B cell (primary cell): ENCODE measurements around the gene CPNE5. TPM values are rescaled to one million over a fixed set of nuclear protein-coding genes. Genes with fewer than 3 reads are reported as not detected.

Experiments used
- ATAC-seq: fragments of 200-7000 bp; cut with Tn5 transposase; one replicate; pipeline ENCODE4 v1.10.0; 2021; ENCODE audit warnings: low read depth, mild to moderate bottlenecking, moderate number of reproducible peaks, moderate library complexity
- CTCF ChIA-PET: fragments of 350-600 bp; sonication (Branson Sonifier 250); formaldehyde crosslinking; loops from one replicate; lab custom pipeline; 2021; ENCODE audit warnings: antibody characterized with exemption, inconsistent platforms; lab: Charles Lee
- POLR2A ChIA-PET: fragments of 350-600 bp; sonication (Branson Sonifier 250); formaldehyde crosslinking; loops from one replicate; lab custom pipeline; 2021; ENCODE audit warnings: antibody characterized with exemption; lab: Charles Lee
- DNase-seq: peaks from one replicate; pipeline ENCODE4 v3.0.0; 2013
- H2AFZ ChIP-seq: 2 replicates; pipeline ENCODE4 v1.6.1; 2012; ENCODE audit warnings: mild to moderate bottlenecking, low read depth, low read length; ENCODE audit not compliant: insufficient read depth, poor library complexity, severe bottlenecking
- H3K27ac ChIP-seq, 2 donors: 1 replicate in 1 of 2; 2 replicates in 1 of 2; pipeline ENCODE4 v1.5.1; 2012 to 2013; ENCODE audit warnings: low read length in 2 of 2, mild to moderate bottlenecking in 2 of 2, moderate library complexity in 1 of 2
- H3K27me3 ChIP-seq, 4 experiments: fragments of 200-600 bp in 1 of 4; sonication (generic) in 1 of 4; replicated peaks in 1 of 4; 1 replicate in 2 of 4; 2 replicates in 2 of 4; pipeline versions ENCODE4 v1.6.1 to v1.7.0; 2013 to 2016; ENCODE audit warnings: low read length in 3 of 4, mild to moderate bottlenecking in 2 of 4, mixed read lengths in 1 of 4, moderate library complexity in 1 of 4; ENCODE audit not compliant: insufficient read depth in 4 of 4, control insufficient read depth in 3 of 4; ENCODE audit errors: control extremely low read depth in 1 of 4
- H3K36me3 ChIP-seq, 2 experiments: replicated peaks in 1 of 2; 1 replicate in 1 of 2; 2 replicates in 1 of 2; pipeline versions ENCODE4 v1.6.1 to v1.7.1; 2013; ENCODE audit warnings: low read length in 1 of 2; ENCODE audit not compliant: insufficient read depth in 2 of 2, control insufficient read depth in 1 of 2; ENCODE audit errors: control extremely low read depth in 1 of 2, extremely low read depth in 1 of 2
- H3K4me1 ChIP-seq, 2 donors: fragments of 200-600 bp in 1 of 2; sonication (generic) in 1 of 2; 1 replicate in 1 of 2; 2 replicates in 1 of 2; pipeline versions ENCODE4 v1.5.1 to v1.6.1; 2013 to 2017; ENCODE audit warnings: low read length in 2 of 2; ENCODE audit not compliant: control insufficient read depth in 2 of 2, insufficient read depth in 2 of 2
- H3K4me2 ChIP-seq: replicated peaks from 2 replicates; pipeline ENCODE3; 2012; ENCODE audit warnings: mild to moderate bottlenecking, low read depth, low read length; ENCODE audit not compliant: poor library complexity, severe bottlenecking
- H3K4me3 ChIP-seq, 5 experiments: fragments of 200-600 bp in 1 of 5; sonication (generic) in 1 of 5; 1 replicate in 3 of 5; 2 replicates in 2 of 5; pipeline versions ENCODE4 v1.5.1 to v1.7.0; 2011 to 2016; ENCODE audit warnings: low read length in 4 of 5, mild to moderate bottlenecking in 4 of 5, low read depth in 2 of 5, control low read depth in 1 of 5, moderate library complexity in 1 of 5; ENCODE audit not compliant: insufficient read depth in 1 of 5; ENCODE audit errors: control extremely low read depth in 1 of 5, extremely low read depth in 1 of 5
- H3K79me2 ChIP-seq: fragments of 200-600 bp; sonication (generic); one replicate; pipeline ENCODE4 v1.6.0; 2016; ENCODE audit warnings: low read length; ENCODE audit not compliant: control insufficient read depth, insufficient read depth
- H3K9ac ChIP-seq: fragments of 200-600 bp; sonication (generic); 2 replicates; pipeline ENCODE4 v1.6.1; 2017; ENCODE audit warnings: mild to moderate bottlenecking, low read length, moderate library complexity
- H3K9me3 ChIP-seq, 3 donors: one replicate each; pipeline versions ENCODE4 v1.6.1 to v1.7.1; 2013; ENCODE audit warnings: low read length in 2 of 3; ENCODE audit not compliant: control insufficient read depth in 2 of 3, insufficient read depth in 1 of 3; ENCODE audit errors: control extremely low read depth in 1 of 3
- H4K20me1 ChIP-seq: 2 replicates; pipeline ENCODE4 v1.6.0; 2012; ENCODE audit warnings: mild to moderate bottlenecking, low read length; ENCODE audit not compliant: insufficient read depth, control insufficient read depth, poor library complexity, severe bottlenecking
- H3K27ac Mint-ChIP-seq: one replicate; pipeline ENCODE4 v1.8.0; 2021; ENCODE audit warnings: mixed read lengths
- H3K27me3 Mint-ChIP-seq: one replicate; pipeline ENCODE4 v1.8.0; 2021; ENCODE audit warnings: mixed read lengths
- H3K4me1 Mint-ChIP-seq: one replicate; pipeline ENCODE4 v1.8.0; 2021; ENCODE audit warnings: mixed read lengths
- H3K4me3 Mint-ChIP-seq: one replicate; pipeline ENCODE4 v1.8.0; 2021; ENCODE audit warnings: mixed read lengths
- H3K9me3 Mint-ChIP-seq: one replicate; pipeline ENCODE4 v1.8.0; 2022; ENCODE audit warnings: mixed read lengths; ENCODE audit not compliant: insufficient read depth
- EZH2 ChIP-seq: IDR thresholded peaks from 2 replicates; pipeline ENCODE4 v1.6.1; 2012; ENCODE audit warnings: borderline replicate concordance, low read depth, mild to moderate bottlenecking, moderate library complexity, low read length; ENCODE audit not compliant: insufficient read depth, poor library complexity, severe bottlenecking
- WGBS: methylation state at CpG from one replicate; pipeline ENCODE4 v1.1.5; 2013; ENCODE audit warnings: missing lambda C conversion rate; ENCODE audit not compliant: insufficient coverage; 5-methylcytosine and 5-hydroxymethylcytosine counted together
- intact Hi-C: fragments of 100-400 bp; cut with micrococcal nuclease; formaldehyde crosslinking; loops from one replicate; pipeline ENCODE4 v1.10.0; 2022
- polyA plus RNA-seq: library from polyadenylated mRNA; depleted of rRNA; stranded (reverse); fragments of >200 nt; gene quantifications from 2 replicates; pipeline ENCODE4 v1.2.3, GENCODE V29; 2012
- total RNA-seq, 2 donors: library from RNA; stranded (reverse); fragments of 120-200 nt in 1 of 2; gene quantifications; 1 replicate in 1 of 2; 2 replicates in 1 of 2; pipeline versions ENCODE4 v1.2.3 to v1.2.4, GENCODE V29; 2013 to 2022
- TF ChIP-seq, protein P1 (sequence below): fragments of 200-600 bp; IDR thresholded peaks from one replicate; pipeline ENCODE4 v1.8.0; 2022; ENCODE audit warnings: antibody characterized with exemption, mild to moderate bottlenecking

CPNE5 gene
- total and polyA plus RNA-seq, 2 donors (not counting 1 experiment from before 2014, with no cell fraction given) = 49.8 to 357 TPM

DNA sequence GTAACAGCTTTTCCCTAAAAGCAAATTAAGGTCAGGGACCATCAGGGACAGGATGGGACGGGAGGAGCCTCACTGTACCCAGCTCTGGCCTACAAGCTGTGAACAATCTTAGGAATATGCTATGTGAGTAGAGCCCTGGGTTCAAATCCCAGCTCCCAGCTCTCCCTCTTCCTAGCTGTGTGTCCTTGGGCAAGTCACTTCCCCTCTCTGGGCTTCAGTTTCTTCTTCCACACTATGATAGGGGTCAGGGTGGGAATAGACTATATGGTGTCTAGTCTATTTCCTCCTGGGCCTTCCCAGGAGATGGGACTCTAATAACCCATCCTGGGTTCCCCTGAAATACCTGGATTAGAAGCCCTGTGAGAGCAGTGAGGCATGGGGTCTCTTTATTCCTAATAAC lies 41.6 kb downstream of the CPNE5 start:
- Histone ChIP-seq H3K4me1 (no peaks in the 10 kb centered on the region), H3K36me3 (no peaks in the 10 kb centered on the region), H3K79me2 (no peaks in the 10 kb centered on the region), H3K27me3 (peaks cover 0 to 13% (median 1%) of the 10 kb centered on the region in 4 experiments), H3K4me2 (no peak overlapping the region), H2AFZ (no peak overlapping the region), H3K4me3 (no peak overlapping the region), H4K20me1 (no peaks in the 10 kb centered on the region), H3K27ac (no peak overlapping the region), H3K9ac (no peak overlapping the region), H3K9me3 (no peaks in the 10 kb centered on the region)
- ChIA-PET POLR2A (no interaction called here), CTCF (interaction anchor here (1.2 kb wide), 1 partner anchor 13 kb away, joined by 4 read pairs; no protein-coding TSS in a partner anchor)
- intact Hi-C loops = no loop called here
- Mint-ChIP-seq H3K4me3 (no peak overlapping the region), H3K9me3 (no peaks in the 10 kb centered on the region), H3K27me3 (peaks cover 18% of the 10 kb centered on the region), H3K27ac (no peak overlapping the region), H3K4me1 (no peaks in the 10 kb centered on the region)
- no peak for DNase-seq
- WGBS = no CpG with 5 or more reads among the region's 1 CpG
- TF ChIP-seq EZH2 = no peak
- TF ChIP-seq, protein P1, sequence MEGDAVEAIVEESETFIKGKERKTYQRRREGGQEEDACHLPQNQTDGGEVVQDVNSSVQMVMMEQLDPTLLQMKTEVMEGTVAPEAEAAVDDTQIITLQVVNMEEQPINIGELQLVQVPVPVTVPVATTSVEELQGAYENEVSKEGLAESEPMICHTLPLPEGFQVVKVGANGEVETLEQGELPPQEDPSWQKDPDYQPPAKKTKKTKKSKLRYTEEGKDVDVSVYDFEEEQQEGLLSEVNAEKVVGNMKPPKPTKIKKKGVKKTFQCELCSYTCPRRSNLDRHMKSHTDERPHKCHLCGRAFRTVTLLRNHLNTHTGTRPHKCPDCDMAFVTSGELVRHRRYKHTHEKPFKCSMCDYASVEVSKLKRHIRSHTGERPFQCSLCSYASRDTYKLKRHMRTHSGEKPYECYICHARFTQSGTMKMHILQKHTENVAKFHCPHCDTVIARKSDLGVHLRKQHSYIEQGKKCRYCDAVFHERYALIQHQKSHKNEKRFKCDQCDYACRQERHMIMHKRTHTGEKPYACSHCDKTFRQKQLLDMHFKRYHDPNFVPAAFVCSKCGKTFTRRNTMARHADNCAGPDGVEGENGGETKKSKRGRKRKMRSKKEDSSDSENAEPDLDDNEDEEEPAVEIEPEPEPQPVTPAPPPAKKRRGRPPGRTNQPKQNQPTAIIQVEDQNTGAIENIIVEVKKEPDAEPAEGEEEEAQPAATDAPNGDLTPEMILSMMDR = no peak
- no peak for ATAC-seq

DNA sequence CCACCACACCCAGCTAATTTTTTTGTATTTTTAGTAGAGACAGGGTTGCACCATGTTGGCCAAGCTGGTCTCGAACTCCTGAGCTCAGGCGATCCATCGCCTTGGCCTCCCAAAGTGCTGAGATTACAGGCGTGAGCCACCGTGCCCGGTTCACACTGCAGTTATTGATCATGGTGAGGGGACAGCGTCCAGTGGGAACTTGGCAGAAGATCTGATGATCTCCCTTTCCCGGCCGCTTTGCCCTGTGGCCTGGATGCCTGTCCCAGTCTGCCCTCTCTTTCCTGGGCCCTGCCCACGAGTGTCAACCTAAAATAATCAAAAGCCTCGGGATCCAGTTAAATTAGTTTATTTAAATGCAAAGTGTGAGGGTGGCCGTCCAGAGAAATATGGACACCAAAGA lies 42.2 kb downstream of the CPNE5 start:
- POLR2A ChIA-PET = no interaction called here
- H3K4me3 ChIP-seq = no peak overlapping the region

More for the DNA sequence above, 42.2 kb downstream of the CPNE5 start:
- peaks cover 21% of the 10 kb centered on the region for H3K27me3 Mint-ChIP-seq
- Histone ChIP-seq H3K36me3 (no peaks in the 10 kb centered on the region), H4K20me1 (no peaks in the 10 kb centered on the region), H2AFZ (no peak overlapping the region), H3K4me1 (no peaks in the 10 kb centered on the region), H3K9ac (no peak overlapping the region), H3K79me2 (no peaks in the 10 kb centered on the region), H3K27me3 (peaks cover 0 to 19% (median 1%) of the 10 kb centered on the region in 4 experiments), H3K9me3 (no peaks in the 10 kb centered on the region), H3K4me2 (no peak overlapping the region), H3K27ac (no peak overlapping the region)
- WGBS = over 99% methylated on average over 11 of the region's 12 CpGs
- CTCF ChIA-PET = no interaction called here
- TF ChIP-seq EZH2 = no peak
- TF ChIP-seq, protein P1 = no peak
- H3K4me3 Mint-ChIP-seq = no peak overlapping the region
- DNase-seq (no peak), ATAC-seq (no peak)
- no peak overlapping the region for H3K27ac Mint-ChIP-seq
- H3K4me1 Mint-ChIP-seq = no peaks in the 10 kb centered on the region
- intact Hi-C loops = no loop called here
- H3K9me3 Mint-ChIP-seq = no peaks in the 10 kb centered on the region
